ENCODE results near the gene FGD3. TPM values are rescaled to one million over a fixed set of nuclear protein-coding genes. Genes with fewer than 3 reads are reported as not detected.
A peak's percentile ranks its signal among the peaks of the same experiment; 100 is the strongest.

Gene FGD3
- total and polyA plus RNA-seq, 2 of the 8 experiments (the other 6 are each of a cell fraction or from before 2014, with no cell fraction given): 1.4 to 1.9 TPM

DNA sequence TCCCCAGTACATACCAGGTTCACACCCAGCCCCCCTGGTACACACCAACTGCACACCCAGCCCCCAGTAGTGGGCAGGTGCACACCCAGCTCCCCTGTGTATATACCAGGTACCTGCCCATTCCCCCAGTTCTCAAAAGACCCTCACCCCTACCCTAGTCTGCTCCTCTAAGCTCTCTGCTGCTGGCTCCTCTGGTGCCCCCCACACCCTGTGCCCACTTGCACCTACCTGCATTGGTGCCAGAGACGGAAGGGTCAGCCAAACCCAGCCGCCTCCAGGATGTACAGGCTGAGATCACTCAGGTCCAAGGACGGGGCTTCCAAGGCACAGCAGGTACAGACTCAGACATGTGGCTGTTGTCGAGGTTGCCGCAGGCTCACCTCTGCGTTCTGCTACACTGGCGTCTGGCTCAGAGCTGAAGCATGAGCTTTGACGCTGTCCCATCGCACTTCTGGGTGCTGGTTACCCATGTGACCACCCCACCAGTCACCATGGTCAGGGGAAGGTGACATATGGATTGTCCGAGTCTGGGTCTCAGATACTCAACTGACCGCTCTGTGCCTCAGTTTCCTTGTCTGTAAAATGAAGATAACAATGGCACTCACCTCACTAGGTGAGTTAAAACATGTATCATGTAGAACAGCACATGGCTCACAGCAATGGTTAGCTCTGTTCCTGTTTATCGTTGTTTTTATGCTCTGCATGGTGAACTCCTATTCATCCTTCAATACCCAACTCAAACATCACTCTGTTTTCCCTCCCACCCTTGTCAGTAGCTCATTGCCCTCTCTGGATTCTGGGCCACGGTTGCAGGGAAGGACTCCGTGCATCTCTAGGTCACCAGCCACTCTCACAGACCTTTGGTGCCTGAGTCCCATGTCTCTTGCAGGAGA, 65.9 kb downstream of the FGD3 start:
- ChIA-PET CTCF (ENCODE audit: partially characterized antibody) (interaction anchor here (1.0 to 5.4 kb wide), 3 partner anchors 9 to 24 kb away, joined by 3 to 45 read pairs (median 8); no protein-coding TSS in a partner anchor), POLR2A (ENCODE audit: partially characterized antibody) (interaction anchor here (1.2 to 1.9 kb wide), 4 partner anchors 10 to 79 kb away, joined by 3 to 6 read pairs (median 3); no protein-coding TSS in a partner anchor)
- peak in 1 of 2 experiments; percentile 40 for DNase-seq (ENCODE audit: low read depth in 1 of 2, low spot score in 2 of 2)

More for the DNA sequence above, 65.9 kb downstream of the FGD3 start:
- no peak overlapping the region for H2BK120ac ChIP-seq (replicated peaks; ENCODE audit: low read depth, low read length)
- H4K91ac ChIP-seq (replicated peaks; ENCODE audit: insufficient read length, low read length): no peak overlapping the region
- FAIRE-seq: no peak
- H3K27ac ChIP-seq (ENCODE audit: low read depth, low read length): no peak overlapping the region
- H3K18ac ChIP-seq (ENCODE audit: extremely low read depth, low read length): no peak overlapping the region
- H3K4me2 ChIP-seq (ENCODE audit: insufficient read depth in 1 of 2, low read depth in 2 of 2, low read length in 2 of 2): no peak overlapping the region
- H3K14ac ChIP-seq (ENCODE audit: insufficient read length): no peak overlapping the region
- H3K36me3 ChIP-seq (ENCODE audit: control insufficient read depth in 2 of 4, insufficient read depth in 4 of 4, low read length in 3 of 4): no peaks in the 10 kb centered on the region
- no peak overlapping the region for H3K4ac ChIP-seq (replicated peaks; ENCODE audit: insufficient read length, low read depth, low read length)
- WGBS, 2 experiments (ENCODE audit: extremely low coverage in 1 of 2, insufficient coverage in 1 of 2, insufficient read length in 1 of 2, insufficient replicate concordance in 2 of 2, low coverage in 1 of 2, low lambda C conversion rate in 2 of 2, missing lambda C conversion rate in 1 of 2): 92% methylated on average over 14 of the region's 14 CpGs; no CpG with 5 or more reads in 1 of the 2 experiments
- no peaks in the 10 kb centered on the region for H3K23me2 ChIP-seq (ENCODE audit: low read depth, low read length)
- H2BK5ac ChIP-seq (ENCODE audit: low read depth, low read length): peak overlapping the region; percentile 4; the same call in 1 of the 2 replicates
- peak overlapping the region; percentile 40; the same call in 1 of the 2 replicates for H2AK5ac ChIP-seq (ENCODE audit: low read depth, low read length)
- no peaks in the 10 kb centered on the region for H3K79me1 ChIP-seq (ENCODE audit: low read depth, low read length)
- no peaks in the 10 kb centered on the region for H3K9me3 ChIP-seq (ENCODE audit: insufficient read depth in 2 of 2, low read depth in 1 of 2, low read length in 1 of 2)
- 0 out of 2 replicates have a peak overlapping the region, but pooled peaks have one; percentile 37 for H4K8ac ChIP-seq (ENCODE audit: extremely low read depth, insufficient read depth, low read length)
- no peaks in the 10 kb centered on the region for H3K27me3 ChIP-seq (replicated peaks in 1 of 4; ENCODE audit: control insufficient read depth in 3 of 4, extremely low read depth in 1 of 4, insufficient read depth in 3 of 4, low read length in 3 of 4)
- no peak overlapping the region for H3K23ac ChIP-seq (ENCODE audit: insufficient read length)
- no peak overlapping the region for H2AFZ ChIP-seq (ENCODE audit: low read length)
- no peaks in the 10 kb centered on the region for H3K79me2 ChIP-seq (ENCODE audit: control insufficient read depth in 1 of 2, insufficient read depth in 2 of 2, low read length in 2 of 2)
- no peak overlapping the region for H3K9ac ChIP-seq (replicated peaks in 1 of 4; ENCODE audit: extremely low read depth in 1 of 4, low read depth in 3 of 4, low read length in 3 of 4)
- no peak overlapping the region for H4K5ac ChIP-seq (ENCODE audit: insufficient read length, low read depth, low read length)
- H2BK15ac ChIP-seq (ENCODE audit: low read length): peak overlapping the region; percentile 13; the same call in 1 of the 2 replicates
- TF ChIP-seq BRCA1 (IDR thresholded peaks at IDR 0.05; ENCODE audit: low read depth, low read length): no peak
- no peak for TF ChIP-seq RAD21 (IDR thresholded peaks at IDR 0.05 in 1 of 2, conservative IDR thresholded peaks at IDR 0.05 in 1 of 2; ENCODE audit: low read depth in 2 of 2, low read length in 2 of 2)
- TF ChIP-seq NANOG (IDR thresholded peaks at IDR 0.05; ENCODE audit: insufficient read depth, low read depth, low read length, poor library complexity, severe bottlenecking): no peak
- no peak for TF ChIP-seq SP1 (IDR thresholded peaks at IDR 0.05; ENCODE audit: low read depth, low read length)
- no peak for TF ChIP-seq JUN (IDR thresholded peaks at IDR 0.05; ENCODE audit: low read depth, low read length)
- TF ChIP-seq NRF1 (IDR thresholded peaks at IDR 0.05; ENCODE audit: low read depth, low read length): no peak
- TF ChIP-seq RBBP5 (IDR thresholded peaks at IDR 0.05; ENCODE audit: borderline replicate concordance, low read depth, low read length): no peak
- no peak for TF ChIP-seq SIRT6 (IDR thresholded peaks at IDR 0.05; ENCODE audit: low read length)
- TF ChIP-seq GTF2F1 (IDR thresholded peaks at IDR 0.05; ENCODE audit: borderline replicate concordance, low read depth, low read length): no peak
- TF ChIP-seq, protein P1, sequence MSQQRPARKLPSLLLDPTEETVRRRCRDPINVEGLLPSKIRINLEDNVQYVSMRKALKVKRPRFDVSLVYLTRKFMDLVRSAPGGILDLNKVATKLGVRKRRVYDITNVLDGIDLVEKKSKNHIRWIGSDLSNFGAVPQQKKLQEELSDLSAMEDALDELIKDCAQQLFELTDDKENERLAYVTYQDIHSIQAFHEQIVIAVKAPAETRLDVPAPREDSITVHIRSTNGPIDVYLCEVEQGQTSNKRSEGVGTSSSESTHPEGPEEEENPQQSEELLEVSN (IDR thresholded peaks at IDR 0.05): no peak
- H2BK12ac ChIP-seq (ENCODE audit: low read depth, low read length): peak overlapping the region; percentile 20; the same call in 1 of the 2 replicates
- peaks cover 2 to 5% (median 4%) of the 10 kb centered on the region in 4 experiments; a peak in 6 of 7 replicates for H3K4me1 ChIP-seq (replicated peaks in 1 of 4; ENCODE audit: control insufficient read depth in 3 of 4, insufficient read depth in 4 of 4, low read length in 3 of 4)
- no peak overlapping the region for H3K4me3 ChIP-seq (ENCODE audit: extremely low read depth in 1 of 4, insufficient read depth in 2 of 4, low read depth in 3 of 4, low read length in 4 of 4)
- no peak overlapping the region; the same call in 1 of the 2 replicates for H2BK20ac ChIP-seq (ENCODE audit: low read length)
- no peaks in the 10 kb centered on the region for H4K20me1 ChIP-seq (replicated peaks in 1 of 2; ENCODE audit: control insufficient read depth in 1 of 2, insufficient read depth in 2 of 2, low read length in 2 of 2)
- H3K56ac ChIP-seq (replicated peaks; ENCODE audit: insufficient read length, low read depth, low read length): no peak overlapping the region

All from H1 (cell line).